ENCODE measurements around the gene LCN12. TPM values are rescaled to one million over a fixed set of nuclear protein-coding genes. Genes with fewer than 3 reads are reported as not detected.

LCN12 gene
- total and polyA plus RNA-seq, 3 experiments from 2014 or later = 0.85 to 1.3 TPM; not detected in 1

GRCh38 chr9:136983656-136984314 lies 31.7 kb downstream of the LCN12 start:
- H3K27ac ChIP-seq (ENCODE audit: low read depth, low read length) = no peak overlapping the region
- peak overlapping the region in 4 of 7 donors; percentile 11 to 52 (median 24) for H3K4me3 Mint-ChIP-seq
- no peaks in the 10 kb centered on the region for H3K4me1 ChIP-seq (ENCODE audit: insufficient read depth, low read length)
- no peak overlapping the region for H3K4me3 ChIP-seq (ENCODE audit: low read length)
- H3K4me1 Mint-ChIP-seq = peaks cover 5 to 23% (median 7%) of the 10 kb centered on the region in 3 donors
- DNase-seq = no peak
- H3K27me3 ChIP-seq (ENCODE audit: insufficient read depth, low read length, poor library complexity, severe bottlenecking) = no peaks in the 10 kb centered on the region
- H3K36me3 ChIP-seq (ENCODE audit: insufficient read depth, low read length) = no peaks in the 10 kb centered on the region
- H3K36me3 Mint-ChIP-seq = no peaks in the 10 kb centered on the region
- no peaks in the 10 kb centered on the region for H3K9me3 Mint-ChIP-seq
- H3K27ac Mint-ChIP-seq = peak overlapping the region in 3 of 8 donors; percentile 0 to 68 (median 1)
- ChIA-PET CTCF (no interaction called here), POLR2A (no interaction called here)
- H3K9me3 ChIP-seq (ENCODE audit: low read length) = no peaks in the 10 kb centered on the region
- peaks cover 10 to 14% of the 10 kb centered on the region in 2 donors for H3K27me3 Mint-ChIP-seq

- no peaks in the 10 kb centered on the region for H3K4me1 ChIP-seq (ENCODE audit: insufficient read depth, low read length)
- no peaks in the 10 kb centered on the region for H3K36me3 ChIP-seq (ENCODE audit: insufficient read depth, low read length)
- no peaks in the 10 kb centered on the region for H3K27me3 ChIP-seq (ENCODE audit: insufficient read depth, low read length, poor library complexity, severe bottlenecking)
- H3K27ac ChIP-seq (ENCODE audit: low read depth, low read length) = no peak overlapping the region
- H3K9me3 ChIP-seq (ENCODE audit: low read length) = no peaks in the 10 kb centered on the region
- Mint-ChIP-seq H3K4me1 (peaks cover 5 to 23% (median 6%) of the 10 kb centered on the region in 3 donors), H3K9me3 (no peaks in the 10 kb centered on the region), H3K4me3 (peak overlapping the region in 3 of 7 donors; percentile 9 to 63 (median 56)), H3K36me3 (no peaks in the 10 kb centered on the region), H3K27me3 (peaks cover 10 to 14% of the 10 kb centered on the region in 2 donors), H3K27ac (peak overlapping the region in 2 of 8 donors; percentile 22 to 32)
- CTCF ChIA-PET = interaction anchor here (1.0 to 1.4 kb wide), 5 partner anchors 10 to 44 kb away, joined by 3 to 9 read pairs (median 4); partner anchors contain the start of genes C8G, CLIC3 and FBXW5
- POLR2A ChIA-PET = interaction anchor here (0.8 to 1.3 kb wide), 3 partner anchors 12 to 24 kb away, joined by 4 to 6 read pairs (median 4); no protein-coding TSS in a partner anchor
- no peak overlapping the region for H3K4me3 ChIP-seq (ENCODE audit: low read length)
- DNase-seq = no peak
Observed at GRCh38 chr9:136984464-136985026, 32.5 kb downstream of the LCN12 start.

GRCh38 chr9:136985027-136985602 lies 33.0 kb downstream of the LCN12 start:
- Histone ChIP-seq H3K27ac (ENCODE audit: low read depth, low read length) (no peak overlapping the region), H3K4me3 (ENCODE audit: low read length) (no peak overlapping the region), H3K36me3 (ENCODE audit: insufficient read depth, low read length) (no peaks in the 10 kb centered on the region), H3K9me3 (ENCODE audit: low read length) (no peaks in the 10 kb centered on the region), H3K4me1 (ENCODE audit: insufficient read depth, low read length) (no peaks in the 10 kb centered on the region), H3K27me3 (ENCODE audit: insufficient read depth, low read length, poor library complexity, severe bottlenecking) (no peaks in the 10 kb centered on the region)
- ChIA-PET POLR2A (interaction anchor here (0.8 to 1.3 kb wide), 4 partner anchors 10 to 25 kb away, joined by 3 to 6 read pairs (median 4); no protein-coding TSS in a partner anchor), CTCF (interaction anchor here (0.7 to 1.4 kb wide), 9 partner anchors 9 to 198 kb away, joined by 3 to 9 read pairs (median 3); partner anchors contain the start of genes C8G, CLIC3 and FBXW5)
- Mint-ChIP-seq H3K27ac (peak overlapping the region in 1 of 8 donors; percentile 22), H3K9me3 (no peaks in the 10 kb centered on the region), H3K4me1 (peaks cover 5 to 23% (median 5%) of the 10 kb centered on the region in 3 donors), H3K4me3 (peak overlapping the region in 4 of 7 donors; percentile 9 to 63 (median 44)), H3K36me3 (no peaks in the 10 kb centered on the region), H3K27me3 (peaks cover 10 to 14% of the 10 kb centered on the region in 2 donors)
- DNase-seq = peak in 1 of 5 donors; percentile 29

- H3K27me3 ChIP-seq (ENCODE audit: insufficient read depth, low read length, poor library complexity, severe bottlenecking) = no peaks in the 10 kb centered on the region
- no peaks in the 10 kb centered on the region for H3K36me3 Mint-ChIP-seq
- POLR2A ChIA-PET = interaction anchor here (0.8 to 1.2 kb wide), 2 partner anchors 10 to 11 kb away, joined by 3 read pairs; partner anchors contain the start of gene CLIC3
Observed at GRCh38 chr9:136985853-136986252, 33.8 kb downstream of the LCN12 start.

GRCh38 chr9:136988872-136989271 lies 36.8 kb downstream of the LCN12 start:
- peak overlapping the region in 1 of 7 donors; percentile 65 for H3K4me3 Mint-ChIP-seq
- H3K9me3 Mint-ChIP-seq = no peaks in the 10 kb centered on the region
- H3K27me3 ChIP-seq (ENCODE audit: insufficient read depth, low read length, poor library complexity, severe bottlenecking) = no peaks in the 10 kb centered on the region
- H3K36me3 ChIP-seq (ENCODE audit: insufficient read depth, low read length) = no peaks in the 10 kb centered on the region
- POLR2A ChIA-PET = interaction anchor here (0.7 to 2.5 kb wide), 2 partner anchors 14 to 252 kb away, joined by 4 to 6 read pairs; no protein-coding TSS in a partner anchor
- DNase-seq = no peak
- no peak overlapping the region for H3K4me3 ChIP-seq (ENCODE audit: low read length)
- H3K27ac ChIP-seq (ENCODE audit: low read depth, low read length) = no peak overlapping the region
- peaks cover 5 to 11% of the 10 kb centered on the region in 2 donors for H3K27me3 Mint-ChIP-seq
- H3K36me3 Mint-ChIP-seq = peaks cover 0 to 10% (median 0%) of the 10 kb centered on the region in 3 donors
- H3K4me1 ChIP-seq (ENCODE audit: insufficient read depth, low read length) = peaks cover 10% of the 10 kb centered on the region
- H3K4me1 Mint-ChIP-seq = peaks cover 14 to 42% (median 15%) of the 10 kb centered on the region in 3 donors
- CTCF ChIA-PET = interaction anchor here (0.9 to 1.6 kb wide), 5 partner anchors 13 to 198 kb away, joined by 3 to 6 read pairs (median 3); partner anchors contain the start of gene TMEM141
- peak overlapping the region in 2 of 8 donors; percentile 45 to 52 for H3K27ac Mint-ChIP-seq
- no peaks in the 10 kb centered on the region for H3K9me3 ChIP-seq (ENCODE audit: low read length)

More at GRCh38 chr9:136985853-136986252, 33.8 kb downstream of the LCN12 start:
- Histone ChIP-seq H3K4me3 (ENCODE audit: low read length) (no peak overlapping the region), H3K9me3 (ENCODE audit: low read length) (no peaks in the 10 kb centered on the region), H3K36me3 (ENCODE audit: insufficient read depth, low read length) (no peaks in the 10 kb centered on the region), H3K27ac (ENCODE audit: low read depth, low read length) (no peak overlapping the region), H3K4me1 (ENCODE audit: insufficient read depth, low read length) (no peaks in the 10 kb centered on the region)
- DNase-seq = no peak
- Mint-ChIP-seq H3K4me3 (peak overlapping the region in 3 of 7 donors; percentile 44 to 61 (median 51)), H3K27ac (peak overlapping the region in 1 of 8 donors; percentile 47), H3K9me3 (no peaks in the 10 kb centered on the region), H3K4me1 (peaks cover 8 to 23% (median 8%) of the 10 kb centered on the region in 3 donors), H3K27me3 (peaks cover 7 to 14% of the 10 kb centered on the region in 2 donors)
- CTCF ChIA-PET = interaction anchor here (0.7 to 1.8 kb wide), 6 partner anchors 10 to 199 kb away, joined by 3 to 6 read pairs (median 3); partner anchors contain the start of gene CLIC3

GRCh38 chr9:136990242-136990911 lies 38.3 kb downstream of the LCN12 start:
- H3K9me3 Mint-ChIP-seq = no peaks in the 10 kb centered on the region
- ChIA-PET POLR2A (interaction anchor here (0.6 kb wide), 1 partner anchor 52 kb away, joined by 8 read pairs; no protein-coding TSS in a partner anchor), CTCF (interaction anchor here (0.8 to 3.9 kb wide), 2 partner anchors 15 to 45 kb away, joined by 4 to 21 read pairs; no protein-coding TSS in a partner anchor)
- H3K27ac ChIP-seq (ENCODE audit: low read depth, low read length) = no peak overlapping the region
- H3K36me3 Mint-ChIP-seq = peaks cover 0 to 14% (median 0%) of the 10 kb centered on the region in 3 donors
- no peaks in the 10 kb centered on the region for H3K9me3 ChIP-seq (ENCODE audit: low read length)
- no peak overlapping the region for H3K4me3 ChIP-seq (ENCODE audit: low read length)
- peaks cover 14 to 40% (median 15%) of the 10 kb centered on the region in 3 donors for H3K4me1 Mint-ChIP-seq
- peak overlapping the region in 6 of 7 donors; percentile 73 to 92 (median 78) for H3K4me3 Mint-ChIP-seq
- peak overlapping the region in 7 of 8 donors; percentile 4 to 98 (median 77) for H3K27ac Mint-ChIP-seq
- H3K36me3 ChIP-seq (ENCODE audit: insufficient read depth, low read length) = no peaks in the 10 kb centered on the region
- no peaks in the 10 kb centered on the region for H3K27me3 ChIP-seq (ENCODE audit: insufficient read depth, low read length, poor library complexity, severe bottlenecking)
- DNase-seq = no peak
- H3K4me1 ChIP-seq (ENCODE audit: insufficient read depth, low read length) = peaks cover 13% of the 10 kb centered on the region
- H3K27me3 Mint-ChIP-seq = peaks cover 3 to 8% of the 10 kb centered on the region in 2 donors

Measured in CD8-positive, alpha-beta memory T cell (primary cell).